T-cell (primary cell): ENCODE results near the gene C1QTNF9. TPM values are rescaled to one million over a fixed set of nuclear protein-coding genes. Genes with fewer than 3 reads are reported as not detected.

Source experiments
- ATAC-seq, 4 experiments: fragments of 200-7000 bp in 3 of 4; fragments of 150-1000 bp in 1 of 4; cut with Tn5 transposase; replicated peaks in 1 of 4; 1 replicate in 3 of 4; 2 replicates in 1 of 4; pipeline ENCODE4 v1.10.0; 2021; ENCODE audit warnings: moderate library complexity in 3 of 4, mild to moderate bottlenecking in 2 of 4, moderate number of reproducible peaks in 1 of 4
- CTCF ChIA-PET, 2 donors: fragments of 300-600 bp; sonication (Branson Sonifier 250); formaldehyde crosslinking; loops; one replicate each; lab custom pipeline; 2022; ENCODE audit warnings: antibody characterized with exemption in 2 of 2; lab: Charles Lee
- POLR2A ChIA-PET, 2 donors: fragments of 300-600 bp; sonication (Branson Sonifier 250); formaldehyde crosslinking; loops; one replicate each; lab custom pipeline; 2022; ENCODE audit warnings: antibody characterized with exemption in 2 of 2; lab: Charles Lee
- DNase-seq, 35 experiments: peaks; one replicate each; pipeline versions ENCODE4 v3.0.0 to v3.0.0-alpha.2; 2013 to 2023
- H3K27ac ChIP-seq: one replicate; pipeline ENCODE4 v1.5.1; 2013; ENCODE audit warnings: low read length
- H3K27me3 ChIP-seq, 2 experiments: replicated peaks in 1 of 2; 1 replicate in 1 of 2; 2 replicates in 1 of 2; pipeline versions ENCODE4 v1.6.1 to v1.7.0; 2013; ENCODE audit warnings: low read length in 1 of 2, mixed read lengths in 1 of 2; ENCODE audit not compliant: control insufficient read depth in 2 of 2, insufficient read depth in 2 of 2; ENCODE audit errors: extremely low read depth in 1 of 2
- H3K36me3 ChIP-seq, 2 donors: 1 replicate in 1 of 2; 2 replicates in 1 of 2; pipeline versions ENCODE4 v1.6.1 to v1.7.0; 2013; ENCODE audit warnings: low read length in 1 of 2; ENCODE audit not compliant: control insufficient read depth in 2 of 2, insufficient read depth in 1 of 2; ENCODE audit errors: extremely low read depth in 1 of 2
- H3K4me1 ChIP-seq, 2 experiments: 1 replicate in 1 of 2; 2 replicates in 1 of 2; pipeline versions ENCODE4 v1.6.1 to v1.7.0; 2013; ENCODE audit warnings: low read length in 2 of 2, mixed read lengths in 1 of 2; ENCODE audit not compliant: insufficient read depth in 2 of 2, control insufficient read depth in 1 of 2; ENCODE audit errors: extremely low read depth in 1 of 2
- H3K4me3 ChIP-seq, 2 donors: 1 replicate in 1 of 2; 2 replicates in 1 of 2; pipeline versions ENCODE4 v1.5.1 to v1.7.0; 2013; ENCODE audit warnings: mild to moderate bottlenecking in 2 of 2, low read length in 1 of 2, moderate library complexity in 1 of 2; ENCODE audit not compliant: control insufficient read depth in 1 of 2; ENCODE audit errors: extremely low read depth in 1 of 2
- H3K9me3 ChIP-seq: 2 replicates; pipeline ENCODE4 v1.7.0; 2013
- H3K27ac Mint-ChIP-seq, 2 donors: one replicate each; pipeline ENCODE4 v1.8.0; 2020 to 2021; ENCODE audit warnings: mild to moderate bottlenecking in 2 of 2, mixed read lengths in 2 of 2
- H3K27me3 Mint-ChIP-seq, 2 donors: one replicate each; pipeline ENCODE4 v1.8.0; 2021 to 2022; ENCODE audit warnings: mixed read lengths in 2 of 2
- H3K36me3 Mint-ChIP-seq: one replicate; pipeline ENCODE4 v1.8.0; 2021; ENCODE audit warnings: mixed read lengths
- H3K4me1 Mint-ChIP-seq, 3 donors: one replicate each; pipeline ENCODE4 v1.8.0; 2020 to 2022; ENCODE audit warnings: mixed read lengths in 3 of 3, mild to moderate bottlenecking in 1 of 3
- H3K4me3 Mint-ChIP-seq, 3 donors: one replicate each; pipeline ENCODE4 v1.8.0; 2020 to 2022; ENCODE audit warnings: mild to moderate bottlenecking in 3 of 3, mixed read lengths in 3 of 3, moderate library complexity in 3 of 3
- H3K9me3 Mint-ChIP-seq, 3 donors: one replicate each; pipeline ENCODE4 v1.8.0; 2020 to 2022; ENCODE audit warnings: mixed read lengths in 3 of 3
- WGBS: methylation state at CpG from one replicate; pipeline ENCODE4 v1.1.5; 2013; ENCODE audit warnings: missing lambda C conversion rate; ENCODE audit not compliant: insufficient coverage; 5-methylcytosine and 5-hydroxymethylcytosine counted together
- total RNA-seq, 35 experiments: library from RNA in 6 of 35; stranded (reverse) in 6 of 35; fragments of 120-200 nt in 1 of 35; gene quantifications; one replicate each; pipeline versions ENCODE4 v1.2.1 to v1.2.4 and lab custom pipeline; 2013 to 2026

Gene C1QTNF9
- total RNA-seq, 5 donors from 2014 or later (not counting 1 experiment from before 2014, with no cell fraction given) = 0.23 TPM; not detected in 4

DNA sequence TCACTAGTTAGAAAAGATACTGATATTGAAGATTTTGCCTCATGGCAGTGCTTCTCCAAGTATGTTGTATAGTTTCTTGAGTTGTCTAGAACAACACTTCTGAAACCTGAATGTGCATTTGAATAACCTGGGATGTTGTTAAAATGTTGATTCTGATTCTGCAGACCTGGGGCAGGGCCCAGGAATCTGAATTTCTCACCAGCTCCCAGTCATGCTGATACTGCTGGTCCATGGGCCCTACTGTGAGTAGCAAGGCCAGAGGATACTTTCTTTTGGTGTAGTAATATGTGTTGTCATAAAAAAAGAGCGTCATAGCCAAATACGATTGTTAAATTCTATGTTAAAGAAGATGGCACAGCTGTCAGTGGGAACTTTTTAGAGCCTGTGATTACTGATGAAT, 41.6 kb upstream of the C1QTNF9 start:
- DNase-seq = no peak
- ChIA-PET POLR2A (interaction anchor here (1.1 to 4.6 kb wide), 2 partner anchors 13 to 16 kb away, joined by 3 to 52 read pairs; no protein-coding TSS in a partner anchor), CTCF (no interaction called here)
- Histone ChIP-seq H3K4me1 (peaks cover 81 to 84% of the 10 kb centered on the region in 2 experiments), H3K4me3 (peak overlapping the region in 1 of 2 donors; percentile 39), H3K9me3 (no peaks in the 10 kb centered on the region), H3K36me3 (peaks cover 0 to 8% of the 10 kb centered on the region in 2 donors), H3K27me3 (no peaks in the 10 kb centered on the region), H3K27ac (peak overlapping the region; percentile 88)
- Mint-ChIP-seq H3K27ac (peak overlapping the region; percentile 96 to 99), H3K4me1 (peaks cover 90 to 97% (median 94%) of the 10 kb centered on the region in 3 donors), H3K9me3 (no peaks in the 10 kb centered on the region), H3K27me3 (no peaks in the 10 kb centered on the region), H3K4me3 (peak overlapping the region; percentile 77 to 94 (median 85)), H3K36me3 (peaks cover 7% of the 10 kb centered on the region)
- WGBS = 33% methylated on average over 2 of the region's 2 CpGs
- no peak for ATAC-seq

DNA sequence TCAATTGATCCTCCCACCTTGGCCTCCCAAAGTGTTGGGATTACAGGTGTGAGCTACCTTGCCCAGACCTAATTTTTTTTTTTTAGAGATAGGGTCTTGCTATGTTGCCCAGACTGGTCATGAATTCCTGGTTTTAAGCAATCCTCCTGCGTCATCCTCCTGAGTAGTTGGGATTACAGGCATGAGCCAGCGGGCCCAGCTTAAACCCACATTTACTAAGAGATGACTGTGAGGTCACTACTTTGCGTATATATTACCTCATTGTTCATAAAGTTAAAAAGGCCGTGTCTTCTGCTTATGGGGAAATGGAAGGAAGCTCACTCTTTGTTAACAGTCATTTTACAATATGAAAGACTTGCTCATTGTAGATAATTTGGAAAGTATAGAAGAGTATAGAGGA, 39.6 kb upstream of the C1QTNF9 start:
- peak overlapping the region; percentile 87 to 94 (median 91) for H3K4me3 Mint-ChIP-seq
- WGBS = no CpG with 5 or more reads among the region's 4 CpGs
- CTCF ChIA-PET = interaction anchor here (0.6 to 3.8 kb wide), 9 partner anchors 8 to 1017 kb away, joined by 3 to 32 read pairs (median 8); no protein-coding TSS in a partner anchor
- no peaks in the 10 kb centered on the region for H3K27me3 Mint-ChIP-seq
- Histone ChIP-seq H3K4me1 (peaks cover 80 to 87% of the 10 kb centered on the region in 2 experiments), H3K9me3 (no peaks in the 10 kb centered on the region), H3K27me3 (no peaks in the 10 kb centered on the region), H3K27ac (peak overlapping the region; percentile 83), H3K4me3 (no peak overlapping the region), H3K36me3 (peaks cover 0 to 6% of the 10 kb centered on the region in 2 donors)
- DNase-seq = peak in 1 of 35 experiments; percentile 2
- peak overlapping the region; percentile 96 to 99 for H3K27ac Mint-ChIP-seq
- H3K9me3 Mint-ChIP-seq = no peaks in the 10 kb centered on the region
- POLR2A ChIA-PET = interaction anchor here (0.5 to 7.2 kb wide), 8 partner anchors 8 to 37 kb away, joined by 4 to 93 read pairs (median 12); no protein-coding TSS in a partner anchor
- no peak for ATAC-seq
- H3K4me1 Mint-ChIP-seq = peaks cover 90 to 97% (median 94%) of the 10 kb centered on the region in 3 donors
- H3K36me3 Mint-ChIP-seq = peaks cover 7% of the 10 kb centered on the region

DNA sequence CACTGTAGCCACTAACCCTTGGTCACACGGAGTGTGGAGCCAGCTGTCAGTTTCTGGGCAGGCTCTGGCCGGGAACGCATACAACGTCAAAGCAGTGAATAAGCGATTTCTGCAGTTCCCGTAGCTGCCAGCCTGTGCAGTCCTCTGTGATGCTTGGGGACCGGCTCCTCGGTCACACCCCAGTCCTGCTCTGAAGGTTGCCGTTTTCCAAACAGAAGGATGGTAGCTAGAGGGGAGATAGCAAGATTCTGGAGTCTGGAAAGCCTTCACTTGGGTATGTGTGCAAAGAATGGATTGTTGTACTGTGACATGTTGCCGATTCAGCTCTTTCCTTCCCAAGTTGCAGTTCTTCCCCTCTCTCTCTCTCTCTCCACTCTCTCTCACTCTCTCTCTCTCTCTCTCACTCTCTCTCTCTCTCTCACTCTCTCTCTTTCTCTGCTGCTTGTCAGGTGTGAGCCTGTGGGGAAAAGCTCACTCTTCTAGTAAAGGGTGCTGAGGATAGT, 38.7 kb upstream of the C1QTNF9 start:
- 0% methylated on average over 8 of the region's 10 CpGs for WGBS
- Histone ChIP-seq H3K36me3 (peaks cover 0 to 6% of the 10 kb centered on the region in 2 donors), H3K9me3 (no peaks in the 10 kb centered on the region), H3K27ac (peak overlapping the region; percentile 83), H3K4me1 (peaks cover 77 to 87% of the 10 kb centered on the region in 2 experiments), H3K27me3 (no peaks in the 10 kb centered on the region), H3K4me3 (peak overlapping the region; percentile 53 to 75)
- DNase-seq (peak in 33 of 35 experiments; percentile 28 to 76 (median 45)), ATAC-seq (peak; percentile 28 to 43 (median 42))
- Mint-ChIP-seq H3K4me1 (peaks cover 90 to 97% (median 94%) of the 10 kb centered on the region in 3 donors), H3K36me3 (peaks cover 7% of the 10 kb centered on the region), H3K9me3 (no peaks in the 10 kb centered on the region), H3K4me3 (peak overlapping the region; percentile 87 to 94 (median 91)), H3K27ac (peak overlapping the region; percentile 96 to 99), H3K27me3 (no peaks in the 10 kb centered on the region)
- ChIA-PET POLR2A (interaction anchor here (0.6 to 7.2 kb wide), 11 partner anchors 9 to 174 kb away, joined by 3 to 93 read pairs (median 5); no protein-coding TSS in a partner anchor), CTCF (interaction anchor here (0.6 to 3.8 kb wide), 9 partner anchors 9 to 42 kb away, joined by 3 to 32 read pairs (median 7); no protein-coding TSS in a partner anchor)

DNA sequence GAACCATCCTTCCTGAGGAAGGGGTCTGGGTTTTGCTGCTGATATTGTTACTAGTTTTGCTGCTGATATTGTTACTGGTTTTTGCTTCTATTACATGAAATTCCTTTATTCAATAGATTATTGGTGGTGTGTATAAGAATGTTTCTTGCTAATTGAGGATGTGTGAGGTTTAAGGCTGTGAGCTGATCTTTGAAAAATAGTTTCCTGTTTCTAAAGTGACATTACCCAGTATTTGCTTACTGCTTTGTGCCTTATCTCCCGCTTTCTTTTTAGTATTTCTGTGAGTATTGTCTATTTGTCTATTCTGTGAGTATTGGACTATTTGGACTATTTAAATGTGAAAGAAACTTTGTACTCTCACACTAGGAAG, 38.2 kb upstream of the C1QTNF9 start:
- peaks cover 7% of the 10 kb centered on the region for H3K36me3 Mint-ChIP-seq
- H3K4me3 Mint-ChIP-seq = peak overlapping the region; percentile 87 to 94 (median 91)
- H3K27ac Mint-ChIP-seq = peak overlapping the region; percentile 96 to 99
- peaks cover 79 to 85% of the 10 kb centered on the region in 2 experiments for H3K4me1 ChIP-seq
- H3K9me3 Mint-ChIP-seq = no peaks in the 10 kb centered on the region
- no CpG with 5 or more reads among the region's 1 CpG for WGBS
- H3K4me3 ChIP-seq = peak overlapping the region; percentile 53 to 75
- no peak for DNase-seq
- CTCF ChIA-PET = interaction anchor here (1.0 to 3.8 kb wide), 8 partner anchors 10 to 42 kb away, joined by 3 to 32 read pairs (median 8); no protein-coding TSS in a partner anchor
- H3K27ac ChIP-seq = peak overlapping the region; percentile 83
- no peaks in the 10 kb centered on the region for H3K27me3 ChIP-seq
- POLR2A ChIA-PET = interaction anchor here (0.6 to 7.2 kb wide), 9 partner anchors 10 to 43 kb away, joined by 3 to 93 read pairs (median 12); no protein-coding TSS in a partner anchor
- H3K36me3 ChIP-seq = peaks cover 0 to 6% of the 10 kb centered on the region in 2 donors
- no peaks in the 10 kb centered on the region for H3K27me3 Mint-ChIP-seq
- peaks cover 92 to 95% (median 94%) of the 10 kb centered on the region in 3 donors for H3K4me1 Mint-ChIP-seq
- no peaks in the 10 kb centered on the region for H3K9me3 ChIP-seq
- ATAC-seq = peak in 2 of 4 experiments; percentile 28 to 33

DNA sequence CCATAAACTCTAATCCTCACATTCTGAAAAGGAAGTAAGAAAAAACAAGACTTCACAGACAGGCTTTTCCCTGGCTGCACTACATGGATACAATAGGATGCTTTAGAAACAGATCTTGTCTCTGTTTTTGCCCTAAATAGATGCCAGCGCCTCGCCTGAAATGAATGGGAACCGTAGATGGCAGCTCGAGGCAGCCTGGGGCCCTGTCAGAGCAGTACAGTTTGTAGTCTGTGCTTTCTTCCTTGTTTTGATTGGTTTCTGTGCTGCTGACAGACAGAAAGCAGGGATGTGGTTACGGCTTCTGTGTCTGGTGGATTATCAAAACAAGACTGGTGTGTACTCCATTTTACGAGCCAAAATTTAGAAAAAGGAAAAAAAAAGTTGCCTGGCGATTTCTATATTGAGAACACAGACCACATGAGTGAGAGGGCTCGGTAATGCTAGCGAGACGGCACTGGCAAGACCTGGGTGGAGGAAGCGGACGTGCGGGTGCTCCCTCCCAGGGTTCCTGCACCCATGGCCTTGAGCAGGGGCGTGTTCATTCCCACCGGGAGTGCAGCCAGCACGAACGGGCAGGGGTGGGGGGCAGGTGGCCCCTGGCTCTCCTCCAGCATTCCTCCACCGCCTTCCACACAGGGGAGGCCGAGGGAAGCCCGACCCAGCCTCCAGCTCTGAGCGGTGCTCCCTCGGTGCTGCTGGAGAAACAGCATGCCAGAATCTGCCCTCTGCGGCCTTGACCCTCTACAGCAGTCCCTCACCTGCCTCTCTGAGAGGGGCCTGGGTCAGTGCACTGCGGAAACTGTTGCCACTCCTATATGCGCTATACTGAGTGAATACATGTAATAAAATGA, 37.6 kb upstream of the C1QTNF9 start:
- Mint-ChIP-seq H3K9me3 (no peaks in the 10 kb centered on the region), H3K27me3 (no peaks in the 10 kb centered on the region), H3K4me1 (peaks cover 92 to 95% (median 94%) of the 10 kb centered on the region in 3 donors), H3K27ac (peak overlapping the region; percentile 96 to 99), H3K36me3 (peaks cover 9% of the 10 kb centered on the region), H3K4me3 (peak overlapping the region; percentile 87 to 94 (median 91))
- Histone ChIP-seq H3K36me3 (peaks cover 0 to 4% of the 10 kb centered on the region in 2 donors), H3K4me3 (peak overlapping the region; percentile 53 to 75), H3K27ac (peak overlapping the region; percentile 83), H3K27me3 (no peaks in the 10 kb centered on the region), H3K9me3 (no peaks in the 10 kb centered on the region), H3K4me1 (peaks cover 80 to 82% of the 10 kb centered on the region in 2 experiments)
- CTCF ChIA-PET = interaction anchor here (0.8 to 3.8 kb wide), 6 partner anchors 10 to 41 kb away, joined by 4 to 32 read pairs (median 10); no protein-coding TSS in a partner anchor
- DNase-seq = peak in 34 of 35 experiments; percentile 48 to 89 (median 68)
- peak; percentile 79 to 84 (median 82) for ATAC-seq
- WGBS = 3% methylated on average over 19 of the region's 25 CpGs
- POLR2A ChIA-PET = interaction anchor here (0.5 to 7.2 kb wide), 8 partner anchors 10 to 360 kb away, joined by 3 to 93 read pairs (median 8); no protein-coding TSS in a partner anchor
